Tibial nerve (tissue), 4 donors: ENCODE data around the gene MFSD12. TPM values are rescaled to one million over a fixed set of nuclear protein-coding genes. Genes with fewer than 3 reads are reported as not detected.
"Not testable (repeated sequence)": the region's sequence is repeated elsewhere in the genome, so short reads cannot be mapped to it uniquely, and the experiment has no call there.

Experiments
- DNase-seq, 2 donors: peaks; one replicate each; pipeline ENCODE4 v3.0.0-alpha.2; 2019; ENCODE audit warnings: low spot score in 2 of 2
- H3K27ac ChIP-seq, 4 donors: fragments of 200-600 bp; sonication (generic) in 3 of 4; one replicate each; pipeline ENCODE4 v1.5.1; 2017 to 2019; ENCODE audit warnings: mild to moderate bottlenecking in 1 of 4
- H3K27me3 ChIP-seq, 2 donors: fragments of 200-600 bp; sonication (generic) in 1 of 2; one replicate each; pipeline versions ENCODE4 v1.5.1 to v1.6.0; 2017 to 2019
- H3K36me3 ChIP-seq, 3 donors: fragments of 200-600 bp; sonication (generic); one replicate each; pipeline ENCODE4 v1.5.1; 2018 to 2019
- H3K4me1 ChIP-seq, 4 donors: fragments of 200-600 bp; sonication (generic) in 3 of 4; one replicate each; pipeline ENCODE4 v1.5.1; 2017 to 2019
- H3K4me3 ChIP-seq, 4 donors: fragments of 200-600 bp; sonication (generic) in 3 of 4; one replicate each; pipeline ENCODE4 v1.5.1; 2017 to 2019; ENCODE audit warnings: mild to moderate bottlenecking in 1 of 4, moderate library complexity in 1 of 4
- H3K9me3 ChIP-seq, 4 donors: fragments of 200-600 bp; sonication (generic) in 3 of 4; one replicate each; pipeline ENCODE4 v1.5.1; 2017 to 2019
- EP300 ChIP-seq, 2 donors: sonication (generic); formaldehyde crosslinking; IDR thresholded peaks; one replicate each; pipeline ENCODE4 v1.6.1; 2017; ENCODE audit warnings: antibody characterized with exemption in 2 of 2, mild to moderate bottlenecking in 1 of 2
- POLR2A ChIP-seq, 2 donors: fragments of 450-650 bp; IDR thresholded peaks; one replicate each; pipeline ENCODE4 v1.6.1; 2017; ENCODE audit warnings: antibody characterized with exemption in 2 of 2, mild to moderate bottlenecking in 2 of 2, moderate library complexity in 2 of 2
- WGBS, 2 donors: methylation state at CpG; one replicate each; pipeline ENCODE4 v1.1.5; 2018; 5-methylcytosine and 5-hydroxymethylcytosine counted together
- total RNA-seq, 4 donors: library from RNA; depleted of rRNA; stranded (reverse); fragments of >200 nt; gene quantifications; one replicate each; pipeline ENCODE4 v1.1.0, GENCODE V29; 2016
- TF ChIP-seq, protein P1 (sequence below), 5 experiments: fragments of 200-600 bp in 3 of 5; fragments of 450-650 bp in 2 of 5; sonication (generic) in 3 of 5; IDR thresholded peaks; one replicate each; pipeline ENCODE4 v1.5.1; 2016 to 2019; ENCODE audit warnings: antibody characterized with exemption in 5 of 5, mild to moderate bottlenecking in 3 of 5, moderate library complexity in 2 of 5

MFSD12 gene
- total RNA-seq, 4 donors from 2014 or later, result 45.7 to 108 (median 62.8) TPM

DNA sequence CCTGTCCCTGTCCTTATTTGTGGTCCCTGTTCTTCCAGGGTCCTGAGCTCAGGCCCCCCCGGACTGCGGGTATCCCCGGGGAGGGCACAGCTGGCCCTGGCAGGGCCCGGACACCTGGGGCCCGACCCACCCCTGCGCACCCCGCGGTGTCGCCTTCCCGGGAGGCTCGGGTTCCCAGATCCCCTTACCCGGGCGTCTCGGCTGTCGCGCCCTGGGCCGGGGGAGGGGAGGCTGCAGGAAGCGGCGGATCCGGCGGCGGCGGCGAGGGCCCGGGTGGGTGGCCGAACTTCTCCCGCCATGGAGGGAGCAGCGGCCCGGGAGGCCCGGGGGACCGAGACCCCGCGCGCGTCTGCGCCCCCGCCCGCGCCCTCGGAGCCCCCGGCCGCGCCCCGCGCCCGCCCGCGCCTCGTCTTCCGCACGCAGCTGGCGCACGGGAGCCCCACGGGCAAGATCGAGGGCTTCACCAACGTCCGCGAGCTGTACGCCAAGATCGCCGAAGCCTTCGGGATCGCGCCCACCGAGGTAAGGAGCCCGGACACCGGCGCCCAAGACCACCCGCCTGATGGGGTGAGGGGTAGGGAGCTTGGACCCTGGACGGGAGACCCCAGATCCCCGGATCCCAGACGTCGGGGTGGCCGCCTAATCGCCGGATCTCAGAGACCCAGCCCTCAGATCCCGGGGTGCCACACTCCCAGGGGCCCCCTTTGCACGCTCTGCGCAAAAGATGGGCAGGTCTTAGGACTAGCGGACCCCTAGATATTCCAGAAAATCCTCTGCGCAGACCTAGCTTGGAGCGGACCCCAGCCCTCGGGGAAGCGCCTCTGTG, 28.1 kb upstream of the MFSD12 start, which contains the start of gene GIPC3:
Gene GIPC3, plus strand, starts transcription at position 178 of the 826 bp plus-strand sequence. Its CDS starts 120 bp downstream, at position 298.
- H3K36me3 ChIP-seq, result no peaks in the 10 kb centered on the region
- TF ChIP-seq POLR2A (IDR thresholded peaks at IDR 0.05), result no peak
- TF ChIP-seq, protein P1, sequence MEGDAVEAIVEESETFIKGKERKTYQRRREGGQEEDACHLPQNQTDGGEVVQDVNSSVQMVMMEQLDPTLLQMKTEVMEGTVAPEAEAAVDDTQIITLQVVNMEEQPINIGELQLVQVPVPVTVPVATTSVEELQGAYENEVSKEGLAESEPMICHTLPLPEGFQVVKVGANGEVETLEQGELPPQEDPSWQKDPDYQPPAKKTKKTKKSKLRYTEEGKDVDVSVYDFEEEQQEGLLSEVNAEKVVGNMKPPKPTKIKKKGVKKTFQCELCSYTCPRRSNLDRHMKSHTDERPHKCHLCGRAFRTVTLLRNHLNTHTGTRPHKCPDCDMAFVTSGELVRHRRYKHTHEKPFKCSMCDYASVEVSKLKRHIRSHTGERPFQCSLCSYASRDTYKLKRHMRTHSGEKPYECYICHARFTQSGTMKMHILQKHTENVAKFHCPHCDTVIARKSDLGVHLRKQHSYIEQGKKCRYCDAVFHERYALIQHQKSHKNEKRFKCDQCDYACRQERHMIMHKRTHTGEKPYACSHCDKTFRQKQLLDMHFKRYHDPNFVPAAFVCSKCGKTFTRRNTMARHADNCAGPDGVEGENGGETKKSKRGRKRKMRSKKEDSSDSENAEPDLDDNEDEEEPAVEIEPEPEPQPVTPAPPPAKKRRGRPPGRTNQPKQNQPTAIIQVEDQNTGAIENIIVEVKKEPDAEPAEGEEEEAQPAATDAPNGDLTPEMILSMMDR (IDR thresholded peaks at IDR 0.05), result no peak
- TF ChIP-seq EP300 (IDR thresholded peaks at IDR 0.05), result no peak
- peak within 1 kb of the TSS; percentile 19 to 49 (median 32) for H3K4me3 ChIP-seq
- H3K9me3 ChIP-seq, result no peaks in the 10 kb centered on the region
- DNase-seq, result no peak
- 3 to 6% methylated on average over 20 to 40 of the region's 84 CpGs for WGBS, 2 donors
- H3K27ac ChIP-seq, result peak within 1 kb of the TSS in 1 of 4 donors; percentile 3
- peaks cover 0 to 16% (median 3%) of the 10 kb centered on the region in 4 donors for H3K4me1 ChIP-seq
- peaks cover 0 to 23% of the 10 kb centered on the region in 2 donors for H3K27me3 ChIP-seq

DNA sequence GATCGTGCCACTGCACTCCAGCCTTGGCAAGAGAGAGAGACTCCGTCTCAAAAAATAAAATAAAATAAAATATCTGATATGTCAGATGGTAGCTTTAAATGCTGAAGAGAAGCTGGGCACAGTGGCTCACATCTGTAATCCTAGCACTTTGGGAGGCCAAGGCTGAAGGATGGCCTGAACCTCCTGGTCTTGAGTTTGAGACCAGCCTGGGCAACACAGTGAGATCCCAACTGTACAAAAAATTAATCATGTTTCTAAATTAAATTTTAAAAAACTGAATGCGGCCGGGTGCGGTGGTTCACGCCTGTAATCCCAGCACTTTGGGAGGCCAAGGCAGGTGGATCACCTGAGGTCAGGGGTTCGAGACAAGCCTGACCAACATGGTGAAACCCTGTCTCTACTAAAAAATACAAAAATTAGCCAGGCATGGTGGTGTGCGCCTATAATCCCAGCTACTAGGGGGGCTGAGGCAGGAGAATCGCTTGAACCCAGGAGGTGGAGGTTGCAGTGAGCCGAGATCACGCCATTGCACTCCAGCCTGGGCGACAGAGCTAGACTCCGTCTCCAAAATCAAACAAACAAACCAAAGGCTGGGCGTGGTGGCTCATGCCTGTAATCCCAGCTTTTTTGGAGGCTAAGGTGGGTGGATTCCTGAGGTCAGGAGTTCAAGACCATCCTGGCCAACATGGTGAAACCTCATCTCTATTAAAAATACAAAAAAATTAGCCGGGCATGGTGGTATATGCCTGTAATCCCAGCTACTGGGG, 26.8 kb upstream of the MFSD12 start:
- H3K4me1 ChIP-seq, result peaks cover 0 to 24% (median 4%) of the 10 kb centered on the region in 4 donors
- peaks cover 0 to 23% of the 10 kb centered on the region in 2 donors for H3K27me3 ChIP-seq
- H3K36me3 ChIP-seq, H3K4me3 ChIP-seq, H3K9me3 ChIP-seq, DNase-seq, H3K27ac ChIP-seq: not testable (repeated sequence)
- 86 to 93% methylated on average over 15 of the region's 15 CpGs for WGBS, 2 donors

DNA sequence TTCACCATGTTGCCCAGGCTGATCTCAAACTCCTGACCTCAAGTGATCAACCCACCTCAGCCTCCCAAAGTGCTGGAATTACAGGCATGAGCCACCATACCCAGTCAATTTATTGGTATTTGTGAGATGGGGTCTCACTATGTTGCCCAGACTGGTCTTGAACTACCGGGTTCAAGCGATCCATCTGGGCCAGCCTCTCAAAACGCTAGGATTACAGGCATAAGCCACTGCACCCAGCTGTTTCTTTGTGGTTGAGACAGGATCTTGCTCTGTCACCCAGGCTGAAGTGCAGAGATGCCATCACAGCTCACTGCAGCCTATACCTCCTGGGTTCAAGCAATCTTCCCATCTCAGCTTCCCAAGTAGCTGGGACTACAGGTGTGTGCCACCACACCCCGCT, 24.4 kb upstream of the MFSD12 start:
- H3K4me3 ChIP-seq, H3K27ac ChIP-seq, H3K36me3 ChIP-seq, H3K9me3 ChIP-seq, DNase-seq: not testable (repeated sequence)
- H3K27me3 ChIP-seq, result peaks cover 0 to 23% of the 10 kb centered on the region in 2 donors
- WGBS, 2 donors, result 85 to 87% methylated on average over 4 of the region's 4 CpGs
- H3K4me1 ChIP-seq, result peaks cover 0 to 29% (median 5%) of the 10 kb centered on the region in 4 donors

DNA sequence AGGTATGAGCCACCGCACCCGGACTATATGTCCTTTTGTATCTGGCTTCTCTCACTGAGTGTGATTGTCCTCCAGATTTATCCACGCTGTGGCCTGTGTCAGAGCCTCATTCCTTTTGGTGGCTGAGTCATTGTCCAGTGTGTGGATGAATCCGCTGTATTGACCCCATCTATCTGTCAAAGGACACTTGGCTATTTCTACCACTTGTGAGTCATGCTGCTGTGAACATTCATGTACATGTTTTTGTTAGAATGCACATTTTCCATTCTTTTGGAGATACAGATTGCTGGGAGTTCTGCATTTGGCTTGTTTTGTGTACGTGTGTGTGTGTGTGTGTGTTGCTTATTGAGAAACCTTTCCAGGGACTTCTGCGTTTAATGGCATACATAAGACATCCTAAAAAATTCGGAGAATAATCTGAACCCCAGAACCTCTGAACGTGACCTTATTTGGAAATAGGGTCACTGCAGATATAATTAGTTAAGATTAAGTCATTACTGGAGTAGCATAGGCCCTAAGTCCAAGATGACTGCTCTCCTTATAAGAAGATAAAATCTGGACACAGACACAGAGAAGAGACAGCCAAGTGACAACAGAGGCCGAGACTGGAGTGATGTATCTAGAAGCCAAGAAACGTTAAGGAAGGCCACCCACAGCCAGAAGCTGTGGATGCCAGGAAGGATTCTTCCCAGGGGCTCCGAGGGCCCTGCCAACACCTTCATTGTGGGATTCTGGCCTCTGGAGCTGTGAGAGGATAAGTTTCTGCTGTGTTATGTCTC, 23.0 kb upstream of the MFSD12 start:
- no peak overlapping the region for H3K4me3 ChIP-seq
- H3K27ac ChIP-seq, result peak overlapping the region in 3 of 4 donors; percentile 45 to 73 (median 68)
- peaks cover 0 to 20% (median 0%) of the 10 kb centered on the region in 3 donors for H3K36me3 ChIP-seq
- peaks cover 0 to 12% of the 10 kb centered on the region in 2 donors for H3K27me3 ChIP-seq
- TF ChIP-seq EP300 (IDR thresholded peaks at IDR 0.05), result peak in 1 of 2 donors; percentile 14
- no peak for TF ChIP-seq POLR2A (IDR thresholded peaks at IDR 0.05)
- TF ChIP-seq, protein P1 (IDR thresholded peaks at IDR 0.05), result no peak
- H3K9me3 ChIP-seq, result no peaks in the 10 kb centered on the region
- WGBS, 2 donors, result 30 to 35% methylated on average over 11 of the region's 11 CpGs
- no peak for DNase-seq
- H3K4me1 ChIP-seq, result peaks cover 0 to 33% (median 11%) of the 10 kb centered on the region in 4 donors

DNA sequence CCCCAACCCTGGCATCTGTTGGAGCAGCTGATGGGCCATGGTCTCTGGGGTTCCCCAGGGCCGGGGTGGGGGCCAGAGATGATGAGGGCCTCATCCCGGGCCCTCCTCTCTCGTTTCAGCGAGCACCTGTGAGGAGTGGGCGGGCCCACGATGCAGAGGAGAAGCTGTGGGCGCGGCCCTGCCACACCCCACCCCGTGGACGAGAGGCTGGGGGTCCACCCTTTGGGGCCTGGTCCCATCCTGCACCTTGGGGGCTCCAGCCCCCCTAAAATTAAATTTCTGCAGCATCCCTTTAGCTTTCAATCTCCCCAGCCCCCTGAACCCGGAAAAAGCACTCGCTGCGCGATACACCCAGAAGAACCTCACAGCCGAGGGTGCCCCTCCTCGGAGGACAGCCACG, 21.0 kb upstream of the MFSD12 start:
- peaks cover 0 to 50% (median 17%) of the 10 kb centered on the region in 4 donors for H3K4me1 ChIP-seq
- no peaks in the 10 kb centered on the region for H3K27me3 ChIP-seq
- no peak for DNase-seq
- peaks cover 0 to 33% (median 2%) of the 10 kb centered on the region in 3 donors for H3K36me3 ChIP-seq
- peak overlapping the region in 1 of 4 donors; percentile 50 for H3K27ac ChIP-seq
- TF ChIP-seq, protein P1 (IDR thresholded peaks at IDR 0.05), result no peak
- no peak for TF ChIP-seq EP300 (IDR thresholded peaks at IDR 0.05)
- no peak for TF ChIP-seq POLR2A (IDR thresholded peaks at IDR 0.05)
- no peak overlapping the region for H3K4me3 ChIP-seq
- 70 to 81% methylated on average over 11 to 17 of the region's 17 CpGs for WGBS, 2 donors
- no peaks in the 10 kb centered on the region for H3K9me3 ChIP-seq
